ENCODE measurements around the gene CDHR5. TPM values are rescaled to one million over a fixed set of nuclear protein-coding genes. Genes with fewer than 3 reads are reported as not detected.
A peak's percentile ranks its signal among the peaks of the same experiment; 100 is the strongest.

CDHR5 gene
- total RNA-seq, 6 experiments from 2014 or later, result not detected

GRCh38 chr11:615504-616319 lies 9.0 kb downstream of the CDHR5 start, which contains the start of gene IRF7:
Gene IRF7, minus strand, starts transcription at chr11:615950. Its CDS starts 586 bp downstream, at chr11:615364.
- Mint-ChIP-seq H3K27ac (peak within 1 kb of the TSS; percentile 77), H3K4me3 (peak within 1 kb of the TSS; percentile 88), H3K36me3 (ENCODE audit: low read depth) (peaks cover 9% of the 10 kb centered on the region; the same call in 1 of the 2 replicates), H3K9me3 (no peaks in the 10 kb centered on the region), H3K4me1 (ENCODE audit: low read depth) (no peaks in the 10 kb centered on the region), H3K27me3 (ENCODE audit: insufficient read depth) (peaks cover 8% of the 10 kb centered on the region)
- peak; percentile 78 for DNase-seq
- no peak for TF ChIP-seq CTCF (IDR thresholded peaks at IDR 0.05)

GRCh38 chr11:614623-615503 lies 9.9 kb downstream of the CDHR5 start:
- H3K27me3 Mint-ChIP-seq (ENCODE audit: insufficient read depth), result peaks cover 7% of the 10 kb centered on the region
- DNase-seq, result no peak
- no peaks in the 10 kb centered on the region for H3K9me3 Mint-ChIP-seq
- H3K36me3 Mint-ChIP-seq (ENCODE audit: low read depth), result peaks cover 10% of the 10 kb centered on the region; the same call in 1 of the 2 replicates
- H3K4me3 Mint-ChIP-seq, result peak overlapping the region; percentile 88
- no peak for TF ChIP-seq CTCF (IDR thresholded peaks at IDR 0.05)
- peak overlapping the region; percentile 77 for H3K27ac Mint-ChIP-seq
- no peaks in the 10 kb centered on the region for H3K4me1 Mint-ChIP-seq (ENCODE audit: low read depth)

- peak overlapping the region; percentile 66 for H3K4me3 Mint-ChIP-seq
- no peaks in the 10 kb centered on the region for H3K4me1 Mint-ChIP-seq (ENCODE audit: low read depth)
- H3K9me3 Mint-ChIP-seq, result no peaks in the 10 kb centered on the region
- no peak for DNase-seq
- peak overlapping the region; percentile 36; the same call in 1 of the 2 replicates for H3K27ac Mint-ChIP-seq
- no peak for TF ChIP-seq CTCF (IDR thresholded peaks at IDR 0.05)
- peaks cover 6% of the 10 kb centered on the region for H3K27me3 Mint-ChIP-seq (ENCODE audit: insufficient read depth)
- H3K36me3 Mint-ChIP-seq (ENCODE audit: low read depth), result peaks cover 10% of the 10 kb centered on the region; the same call in 1 of the 2 replicates
These were observed 10.6 kb downstream of the CDHR5 start for GRCh38 chr11:614021-614622.

- H3K4me1 Mint-ChIP-seq (ENCODE audit: low read depth), result no peaks in the 10 kb centered on the region
- TF ChIP-seq CTCF (IDR thresholded peaks at IDR 0.05), result no peak
- H3K9me3 Mint-ChIP-seq, result no peaks in the 10 kb centered on the region
- peaks cover 10% of the 10 kb centered on the region; the same call in 1 of the 2 replicates for H3K36me3 Mint-ChIP-seq (ENCODE audit: low read depth)
- peaks cover 6% of the 10 kb centered on the region for H3K27me3 Mint-ChIP-seq (ENCODE audit: insufficient read depth)
- no peak for DNase-seq
- H3K4me3 Mint-ChIP-seq, result no peak overlapping the region
- no peak overlapping the region for H3K27ac Mint-ChIP-seq
These were observed 11.3 kb downstream of the CDHR5 start for GRCh38 chr11:613369-613968.

GRCh38 chr11:612961-613300 lies 11.8 kb downstream of the CDHR5 start:
- H3K4me3 Mint-ChIP-seq, result no peak overlapping the region
- H3K4me1 Mint-ChIP-seq (ENCODE audit: low read depth), result no peaks in the 10 kb centered on the region
- no peak for TF ChIP-seq CTCF (IDR thresholded peaks at IDR 0.05)
- H3K9me3 Mint-ChIP-seq, result no peaks in the 10 kb centered on the region
- no peak overlapping the region for H3K27ac Mint-ChIP-seq
- H3K36me3 Mint-ChIP-seq (ENCODE audit: low read depth), result peaks cover 10% of the 10 kb centered on the region; the same call in 1 of the 2 replicates
- peaks cover 6% of the 10 kb centered on the region for H3K27me3 Mint-ChIP-seq (ENCODE audit: insufficient read depth)
- DNase-seq, result no peak
